WERI-Rb-1 (cell line): ENCODE data around the gene ZKSCAN5.

Experiments
- DNase-seq: peaks from one replicate; pipeline ENCODE4 v3.0.0-alpha.2; 2020
- H3K27ac ChIP-seq: fragments of 250-450 bp; sonication (Bioruptor Pico); 2 replicates; pipeline ENCODE4 v1.5.1; 2020; ENCODE audit warnings: mild to moderate bottlenecking, moderate library complexity
- H3K27me3 ChIP-seq: fragments of 250-450 bp; sonication (Bioruptor Pico); 2 replicates; pipeline ENCODE4 v1.5.1; 2021; ENCODE audit warnings: mild to moderate bottlenecking, low read depth, moderate library complexity; ENCODE audit not compliant: insufficient read depth, severe bottlenecking
- H3K36me3 ChIP-seq: fragments of 250-450 bp; sonication (Bioruptor Pico); 2 replicates; pipeline ENCODE4 v1.5.1; 2020; ENCODE audit warnings: mild to moderate bottlenecking, moderate library complexity
- H3K4me3 ChIP-seq: 2 replicates; pipeline ENCODE4 v1.5.1; 2011; ENCODE audit warnings: low read depth, mild to moderate bottlenecking, control low read depth, low read length
- H3K9me3 ChIP-seq: fragments of 250-450 bp; sonication (Bioruptor Pico); 2 replicates; pipeline ENCODE4 v1.5.1; 2021; ENCODE audit warnings: mild to moderate bottlenecking, moderate library complexity; ENCODE audit not compliant: severe bottlenecking
- CTCF ChIP-seq: IDR thresholded peaks from 2 replicates; pipeline ENCODE4 v1.5.1; 2011; ENCODE audit warnings: low read depth, mild to moderate bottlenecking, control low read depth, inconsistent platforms, low read length

ZKSCAN5 gene

GRCh38 chr7:99459087-99459486 lies 45.4 kb upstream of the ZKSCAN5 start:
- peak; percentile 64 for TF ChIP-seq CTCF
- peaks cover 91% of the 10 kb centered on the region for H3K36me3 ChIP-seq
- H3K9me3 ChIP-seq: no peaks in the 10 kb centered on the region
- H3K27me3 ChIP-seq: no peaks in the 10 kb centered on the region
- peak; percentile 46 for DNase-seq
- H3K27ac ChIP-seq: no peak overlapping the region
- no peak overlapping the region for H3K4me3 ChIP-seq

GRCh38 chr7:99460651-99461050 lies 43.8 kb upstream of the ZKSCAN5 start:
- no peak overlapping the region for H3K4me3 ChIP-seq
- TF ChIP-seq CTCF: no peak
- peaks cover 83% of the 10 kb centered on the region for H3K36me3 ChIP-seq
- DNase-seq: no peak
- no peaks in the 10 kb centered on the region for H3K27me3 ChIP-seq
- H3K9me3 ChIP-seq: no peaks in the 10 kb centered on the region
- no peak overlapping the region for H3K27ac ChIP-seq

- no peak overlapping the region for H3K27ac ChIP-seq
Observed at GRCh38 chr7:99461221-99461620, 43.2 kb upstream of the ZKSCAN5 start.

GRCh38 chr7:99465421-99465768 lies 39.1 kb upstream of the ZKSCAN5 start:
- no peak for DNase-seq
- Histone ChIP-seq H3K36me3 (peaks cover 36% of the 10 kb centered on the region), H3K27me3 (no peaks in the 10 kb centered on the region), H3K4me3 (peak overlapping the region; percentile 69), H3K27ac (peak overlapping the region; percentile 91), H3K9me3 (no peaks in the 10 kb centered on the region)
- TF ChIP-seq CTCF: no peak

More at GRCh38 chr7:99461221-99461620, 43.2 kb upstream of the ZKSCAN5 start:
- no peak for DNase-seq
- H3K27me3 ChIP-seq: no peaks in the 10 kb centered on the region
- no peaks in the 10 kb centered on the region for H3K9me3 ChIP-seq
- H3K36me3 ChIP-seq: peaks cover 77% of the 10 kb centered on the region
- H3K4me3 ChIP-seq: no peak overlapping the region
- no peak for TF ChIP-seq CTCF

- H3K4me3 ChIP-seq: no peak overlapping the region
- peaks cover 13% of the 10 kb centered on the region for H3K36me3 ChIP-seq
- TF ChIP-seq CTCF: no peak
- no peaks in the 10 kb centered on the region for H3K9me3 ChIP-seq
- no peak for DNase-seq
- H3K27me3 ChIP-seq: no peaks in the 10 kb centered on the region
- H3K27ac ChIP-seq: no peak overlapping the region
Observed at GRCh38 chr7:99468336-99468918, 36.0 kb upstream of the ZKSCAN5 start.
